Hepatocyte (in vitro differentiated cells): Measurements from ENCODE around the gene ARHGEF26.

Experiments used
- CTCF ChIP-seq: fragments of 200-600 bp; sonication (generic); IDR thresholded peaks from 2 replicates; pipeline ENCODE4 v1.5.1; 2016; ENCODE audit warnings: antibody characterized with exemption, mild to moderate bottlenecking; ENCODE audit not compliant: poor library complexity
- EZH2phosphoT487 ChIP-seq: fragments of 200-600 bp; sonication (generic); IDR thresholded peaks from one replicate; pipeline ENCODE4 v1.6.1; 2018; ENCODE audit warnings: antibody characterized with exemption, mild to moderate bottlenecking, low read depth, moderate library complexity; ENCODE audit not compliant: unreplicated experiment, severe bottlenecking

- TF ChIP-seq CTCF (no peak), EZH2phosphoT487 (no peak)
Observed at GRCh38 chr3:154223519-154223918, 102.3 kb downstream of the ARHGEF26 start.
